Measurements from ENCODE around the gene APOB.

APOB gene

GRCh38 chr2:20972792-20973565, 70.9 kb downstream of the APOB start:
- DNase-seq (ENCODE audit: low spot score) = no peak

DNA sequence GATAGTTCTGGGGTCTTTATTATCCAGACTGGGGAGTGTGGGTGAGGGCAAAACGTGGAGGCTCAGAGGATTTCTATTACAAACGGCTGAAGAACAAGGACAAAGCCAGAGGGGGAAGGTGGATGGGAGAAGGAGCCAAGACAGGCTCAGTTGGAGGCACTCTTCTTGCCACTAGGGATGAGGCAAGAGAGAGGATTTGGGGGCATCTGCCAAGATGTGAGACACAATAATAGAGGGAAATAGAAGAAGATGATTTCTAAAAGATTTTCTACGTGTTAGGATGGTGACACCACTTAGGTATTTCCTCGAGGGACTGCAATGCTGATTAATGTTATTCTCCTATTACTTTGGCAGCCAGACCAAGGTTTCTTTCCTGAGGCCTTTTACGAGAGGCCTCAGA, 71.8 kb downstream of the APOB start:
- DNase-seq (ENCODE audit: low spot score) = no peak

GRCh38 chr2:20970068-20970467, 73.8 kb downstream of the APOB start:
- DNase-seq (ENCODE audit: low spot score) = no peak

- DNase-seq (ENCODE audit: low spot score) = no peak
Measured at GRCh38 chr2:20966061-20966595, 77.7 kb downstream of the APOB start.

- DNase-seq (ENCODE audit: low spot score) = no peak
Measured at GRCh38 chr2:20965221-20965620, 78.7 kb downstream of the APOB start.

GRCh38 chr2:20963867-20964266, 80.0 kb downstream of the APOB start:
- DNase-seq (ENCODE audit: low spot score) = no peak

DNA sequence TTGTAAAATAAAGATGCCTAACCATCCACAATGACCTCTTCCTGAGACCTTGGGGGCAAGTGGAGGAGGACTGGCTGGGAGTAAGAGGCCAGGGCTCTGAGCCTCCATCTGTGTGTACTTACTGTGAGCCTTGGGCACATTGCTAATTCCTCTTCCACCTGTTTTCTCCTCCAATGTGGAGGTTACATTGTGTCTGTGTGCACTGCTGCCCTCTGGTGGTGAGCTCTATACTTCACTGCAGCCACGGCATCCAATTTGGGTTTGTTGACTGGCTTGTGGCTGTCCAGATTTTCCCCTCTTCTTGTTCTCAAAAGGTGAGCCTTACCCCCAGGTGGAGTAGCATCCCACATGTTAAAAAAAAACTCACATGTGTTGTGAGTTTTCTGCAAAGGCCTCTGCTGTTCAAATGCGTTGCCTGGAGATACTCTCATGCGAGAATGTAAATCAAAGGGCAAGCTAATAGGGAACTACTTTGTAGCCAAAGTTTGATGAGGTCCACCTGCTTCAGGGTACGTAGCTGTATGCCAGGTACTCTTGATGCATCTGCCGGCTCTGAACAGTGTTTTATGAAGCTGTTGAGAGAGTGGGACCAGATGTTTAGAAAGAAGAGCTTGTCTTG, 80.8 kb downstream of the APOB start:
- DNase-seq (ENCODE audit: low spot score) = peak; percentile 58

DNA sequence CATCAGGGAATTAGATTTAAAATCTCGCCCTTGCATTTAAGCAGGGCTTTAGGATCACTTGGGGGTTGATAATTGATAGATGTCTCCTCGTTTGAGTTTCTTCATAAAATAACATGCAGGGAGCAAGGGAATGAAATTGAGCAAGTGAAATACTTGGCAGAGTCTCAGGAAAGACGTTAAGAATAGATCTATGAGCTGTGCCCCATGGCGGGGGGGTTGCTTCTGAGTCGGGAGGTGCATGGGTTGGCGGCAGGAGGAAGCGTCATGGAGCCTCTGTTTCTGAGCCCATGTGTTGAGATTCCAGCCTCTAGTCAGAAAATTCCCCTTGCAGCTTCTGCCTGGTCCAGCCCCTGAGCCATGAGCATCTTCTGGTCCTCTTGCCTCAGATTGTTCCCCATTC, 82.0 kb downstream of the APOB start:
- DNase-seq (ENCODE audit: low spot score) = no peak

GRCh38 chr2:20960003-20960402, 83.9 kb downstream of the APOB start:
- no peak for DNase-seq (ENCODE audit: low spot score)

GRCh38 chr2:20959252-20959651, 84.6 kb downstream of the APOB start:
- no peak for DNase-seq (ENCODE audit: low spot score)

DNA sequence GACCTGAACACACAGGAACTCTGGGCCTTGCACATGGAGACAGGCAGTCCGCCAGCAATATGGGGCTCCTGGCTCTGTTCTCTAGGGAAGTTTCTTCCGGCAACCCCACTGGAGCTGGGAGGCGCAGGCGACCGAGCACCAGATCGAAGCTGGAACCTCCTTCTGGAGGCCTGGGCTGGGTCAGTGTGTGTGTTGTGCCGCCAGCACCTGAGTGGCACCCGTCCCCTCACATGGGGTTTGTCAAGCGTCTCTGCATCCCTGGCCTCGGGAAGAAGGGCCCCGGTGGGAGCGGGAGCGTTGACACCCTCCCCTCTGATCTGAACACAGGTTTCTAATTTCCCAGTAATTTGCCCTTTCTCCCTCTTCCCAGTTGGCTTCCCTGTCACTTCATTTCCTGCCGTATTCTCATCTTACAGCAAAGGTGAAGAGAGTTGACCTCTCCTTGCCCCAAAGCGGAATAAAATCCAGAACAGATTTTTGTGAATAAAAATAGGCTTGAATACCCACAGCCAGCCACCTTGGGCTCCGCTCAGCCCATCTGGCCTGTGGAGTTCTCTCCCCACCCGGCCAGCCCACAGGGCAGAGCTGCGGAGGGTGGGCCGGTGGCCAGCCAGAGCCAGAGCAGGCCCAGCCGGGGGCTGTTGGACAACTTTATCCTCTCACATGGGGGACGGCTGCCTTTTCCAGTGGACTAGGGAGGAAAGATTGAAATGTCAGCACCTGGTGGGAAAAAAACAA, 85.9 kb downstream of the APOB start:
- DNase-seq (ENCODE audit: low spot score) = no peak

- no peak for DNase-seq (ENCODE audit: low spot score)
Measured at GRCh38 chr2:20955277-20956026, 88.4 kb downstream of the APOB start.

GRCh38 chr2:20953146-20953824, 90.6 kb downstream of the APOB start:
- no peak for DNase-seq (ENCODE audit: low spot score)
